Natural killer cell (primary cell): ENCODE data around the gene MAPKAPK3. TPM values are rescaled to one million over a fixed set of nuclear protein-coding genes. Genes with fewer than 3 reads are reported as not detected.
A peak's percentile ranks its signal among the peaks of the same experiment; 100 is the strongest.

Source experiments
- ATAC-seq, 3 donors: fragments of 150-1000 bp in 2 of 3; fragments of 200-7000 bp in 1 of 3; cut with Tn5 transposase; 1 replicate in 1 of 3; 2 replicates in 2 of 3; pipeline ENCODE4 v1.10.0; 2021; ENCODE audit warnings: mild to moderate bottlenecking in 2 of 3, moderate library complexity in 2 of 3
- DNase-seq, 2 donors: peaks; one replicate each; pipeline versions ENCODE4 v3.0.0 to v3.0.0-alpha.2; 2013 to 2021; ENCODE audit warnings: mixed read lengths in 1 of 2
- H3K27ac ChIP-seq: one replicate; pipeline ENCODE4 v1.5.1; 2013; ENCODE audit warnings: mild to moderate bottlenecking, low read length
- H3K27me3 ChIP-seq: one replicate; pipeline ENCODE4 v1.6.1; 2013; ENCODE audit warnings: low read length; ENCODE audit not compliant: control insufficient read depth, insufficient read depth
- H3K36me3 ChIP-seq: one replicate; pipeline ENCODE4 v1.6.1; 2013; ENCODE audit warnings: low read length; ENCODE audit not compliant: control insufficient read depth, insufficient read depth
- H3K4me1 ChIP-seq: one replicate; pipeline ENCODE4 v1.6.1; 2013; ENCODE audit warnings: low read length; ENCODE audit not compliant: control insufficient read depth, insufficient read depth
- H3K4me3 ChIP-seq: one replicate; pipeline ENCODE4 v1.5.1; 2013; ENCODE audit warnings: low read length
- H3K9me3 ChIP-seq: one replicate; pipeline ENCODE4 v1.6.1; 2013; ENCODE audit warnings: low read length; ENCODE audit not compliant: control insufficient read depth, insufficient read depth
- H3K27ac Mint-ChIP-seq, 2 donors: one replicate each; pipeline ENCODE4 v1.8.0; 2022; ENCODE audit warnings: mild to moderate bottlenecking in 2 of 2, mixed read lengths in 2 of 2, moderate library complexity in 1 of 2
- H3K27me3 Mint-ChIP-seq, 2 donors: one replicate each; pipeline ENCODE4 v1.8.0; 2022; ENCODE audit warnings: low read depth in 2 of 2, mixed read lengths in 2 of 2
- H3K36me3 Mint-ChIP-seq: one replicate; pipeline ENCODE4 v1.8.0; 2022; ENCODE audit warnings: mixed read lengths
- H3K4me1 Mint-ChIP-seq, 2 donors: one replicate each; pipeline ENCODE4 v1.8.0; 2022; ENCODE audit warnings: mixed read lengths in 2 of 2
- H3K4me3 Mint-ChIP-seq: one replicate; pipeline ENCODE4 v1.8.0; 2022; ENCODE audit warnings: mild to moderate bottlenecking, moderate library complexity, mixed read lengths
- H3K9me3 Mint-ChIP-seq, 2 donors: one replicate each; pipeline ENCODE4 v1.8.0; 2022; ENCODE audit warnings: mixed read lengths in 2 of 2
- WGBS: methylation state at CpG from one replicate; pipeline ENCODE4 v1.1.7; 2013; ENCODE audit warnings: missing lambda C conversion rate; ENCODE audit not compliant: insufficient coverage; 5-methylcytosine and 5-hydroxymethylcytosine counted together
- intact Hi-C: fragments of 100-400 bp; cut with micrococcal nuclease; formaldehyde crosslinking; loops from one replicate; pipeline ENCODE4 v1.14.2; 2022
- total RNA-seq, 4 donors: library from RNA; stranded (reverse); fragments of 120-200 nt in 1 of 4; gene quantifications; one replicate each; pipeline versions ENCODE4 v1.2.3 to v1.2.4, GENCODE V29; 2013 to 2022
- TF ChIP-seq, protein P1 (sequence below): fragments of 200-600 bp; IDR thresholded peaks from one replicate; pipeline ENCODE4 v1.8.0; 2022; ENCODE audit warnings: antibody characterized with exemption

Gene MAPKAPK3
- total RNA-seq, 3 donors from 2014 or later (not counting 1 experiment from before 2014, with no cell fraction given), result 48.0 to 57.7 (median 49.3) TPM

DNA sequence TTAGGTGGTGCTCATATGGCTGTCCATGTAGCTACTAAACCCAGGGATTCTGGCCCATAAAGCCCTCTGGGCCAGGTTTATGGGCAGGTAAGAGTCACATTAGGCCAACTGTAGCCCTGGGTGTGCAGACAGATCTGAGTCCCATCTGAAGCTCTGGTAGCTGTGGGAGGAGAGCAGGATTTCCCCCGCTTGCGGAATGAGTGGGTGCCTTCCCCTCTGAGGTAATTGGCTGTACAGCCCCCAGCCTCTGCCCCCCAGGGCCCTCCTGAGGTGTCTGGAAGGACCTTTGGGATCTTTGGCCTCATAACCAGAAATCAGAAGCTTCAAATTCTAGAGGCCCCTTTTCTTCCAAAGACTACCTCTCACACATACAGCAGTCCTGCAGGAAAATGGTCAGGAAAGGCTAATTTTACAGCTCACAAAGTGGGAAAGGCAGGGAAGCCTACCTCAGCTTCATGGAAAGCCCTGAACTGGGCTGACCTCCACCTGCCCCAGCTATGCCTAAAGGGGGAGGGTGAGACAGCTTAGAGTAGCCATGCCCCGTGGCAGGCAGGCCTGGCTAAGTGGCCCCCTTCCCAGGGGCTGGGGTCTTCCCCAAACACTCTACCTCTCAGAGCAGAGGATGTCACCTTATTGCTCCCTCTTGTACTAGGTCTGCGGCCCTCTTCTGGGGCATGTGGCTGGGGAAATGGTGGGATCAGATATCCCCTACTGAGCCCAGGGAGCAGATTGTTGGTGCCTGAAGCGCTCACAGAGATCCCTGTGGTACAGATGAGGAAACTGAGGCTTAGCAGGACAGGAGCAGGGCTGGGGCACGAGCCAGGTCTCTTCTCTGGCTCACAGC, 30.8 kb upstream of the MAPKAPK3 start:
- H3K27ac Mint-ChIP-seq, result no peak overlapping the region
- H3K4me1 Mint-ChIP-seq, result peaks cover 34 to 47% of the 10 kb centered on the region in 2 donors
- Histone ChIP-seq H3K27me3 (no peaks in the 10 kb centered on the region), H3K9me3 (no peaks in the 10 kb centered on the region), H3K4me1 (peaks cover 43% of the 10 kb centered on the region), H3K4me3 (no peak overlapping the region), H3K36me3 (peaks cover 12% of the 10 kb centered on the region), H3K27ac (no peak overlapping the region)
- H3K9me3 Mint-ChIP-seq, result no peaks in the 10 kb centered on the region
- no peak overlapping the region for H3K4me3 Mint-ChIP-seq
- H3K27me3 Mint-ChIP-seq, result no peaks in the 10 kb centered on the region
- 86% methylated on average over 6 of the region's 6 CpGs for whole genome bisulfite sequencing
- TF ChIP-seq, protein P1, sequence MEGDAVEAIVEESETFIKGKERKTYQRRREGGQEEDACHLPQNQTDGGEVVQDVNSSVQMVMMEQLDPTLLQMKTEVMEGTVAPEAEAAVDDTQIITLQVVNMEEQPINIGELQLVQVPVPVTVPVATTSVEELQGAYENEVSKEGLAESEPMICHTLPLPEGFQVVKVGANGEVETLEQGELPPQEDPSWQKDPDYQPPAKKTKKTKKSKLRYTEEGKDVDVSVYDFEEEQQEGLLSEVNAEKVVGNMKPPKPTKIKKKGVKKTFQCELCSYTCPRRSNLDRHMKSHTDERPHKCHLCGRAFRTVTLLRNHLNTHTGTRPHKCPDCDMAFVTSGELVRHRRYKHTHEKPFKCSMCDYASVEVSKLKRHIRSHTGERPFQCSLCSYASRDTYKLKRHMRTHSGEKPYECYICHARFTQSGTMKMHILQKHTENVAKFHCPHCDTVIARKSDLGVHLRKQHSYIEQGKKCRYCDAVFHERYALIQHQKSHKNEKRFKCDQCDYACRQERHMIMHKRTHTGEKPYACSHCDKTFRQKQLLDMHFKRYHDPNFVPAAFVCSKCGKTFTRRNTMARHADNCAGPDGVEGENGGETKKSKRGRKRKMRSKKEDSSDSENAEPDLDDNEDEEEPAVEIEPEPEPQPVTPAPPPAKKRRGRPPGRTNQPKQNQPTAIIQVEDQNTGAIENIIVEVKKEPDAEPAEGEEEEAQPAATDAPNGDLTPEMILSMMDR, result no peak
- DNase-seq, result no peak
- H3K36me3 Mint-ChIP-seq, result no peaks in the 10 kb centered on the region
- no peak for ATAC-seq
- intact Hi-C loops, result no loop called here

DNA sequence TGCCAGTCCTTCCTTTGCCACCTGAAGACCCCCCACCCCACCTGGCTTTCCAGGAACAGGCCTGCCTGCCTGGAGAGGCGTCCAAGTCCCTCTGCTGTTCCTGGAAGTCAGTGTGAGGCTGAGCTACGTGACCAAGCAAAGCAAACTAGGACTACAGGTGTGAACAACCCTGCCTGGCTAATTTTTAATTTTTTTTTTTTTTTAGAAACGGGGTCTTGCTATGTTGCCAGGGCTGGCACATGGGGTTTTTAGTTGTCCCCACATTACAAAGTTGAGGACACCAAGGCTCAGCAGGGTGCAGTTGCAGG, 30.2 kb upstream of the MAPKAPK3 start:
- intact Hi-C loops, result no loop called here
- H3K4me1 Mint-ChIP-seq, result peaks cover 38 to 53% of the 10 kb centered on the region in 2 donors
- WGBS, result 80% methylated on average over 3 of the region's 3 CpGs
- H3K36me3 Mint-ChIP-seq, result no peaks in the 10 kb centered on the region
- no peak overlapping the region for H3K4me3 Mint-ChIP-seq
- no peak overlapping the region for H3K27ac Mint-ChIP-seq
- Histone ChIP-seq H3K9me3 (no peaks in the 10 kb centered on the region), H3K36me3 (peaks cover 6% of the 10 kb centered on the region), H3K27me3 (no peaks in the 10 kb centered on the region), H3K27ac (no peak overlapping the region), H3K4me1 (peaks cover 44% of the 10 kb centered on the region), H3K4me3 (no peak overlapping the region)
- no peaks in the 10 kb centered on the region for H3K9me3 Mint-ChIP-seq
- DNase-seq (no peak), ATAC-seq (no peak)
- no peaks in the 10 kb centered on the region for H3K27me3 Mint-ChIP-seq
- TF ChIP-seq, protein P1, result no peak

DNA sequence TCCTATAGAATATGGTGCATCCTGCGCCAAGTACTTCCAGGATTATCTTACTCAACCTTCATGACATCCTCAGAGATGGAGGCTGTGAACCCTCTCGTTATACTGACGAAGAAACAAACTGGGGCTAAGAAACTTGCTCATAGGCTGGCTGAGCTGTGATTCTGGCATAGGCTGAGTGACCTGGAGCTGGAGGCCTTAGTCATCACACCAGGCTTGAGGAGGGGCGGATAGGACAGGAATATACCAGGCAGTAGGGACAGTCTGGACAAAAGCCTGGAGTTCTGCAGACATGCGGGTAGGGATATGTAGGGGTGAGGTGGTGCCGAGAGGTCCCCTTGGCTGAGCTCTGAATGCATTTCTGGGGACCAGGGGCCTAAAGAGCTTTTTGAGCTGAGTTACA, 29.6 kb upstream of the MAPKAPK3 start:
- no peaks in the 10 kb centered on the region for H3K27me3 Mint-ChIP-seq
- DNase-seq (no peak), ATAC-seq (no peak)
- Histone ChIP-seq H3K4me3 (no peak overlapping the region), H3K36me3 (peaks cover 2% of the 10 kb centered on the region), H3K9me3 (no peaks in the 10 kb centered on the region), H3K27ac (no peak overlapping the region), H3K27me3 (no peaks in the 10 kb centered on the region), H3K4me1 (peaks cover 49% of the 10 kb centered on the region)
- intact Hi-C loops, result no loop called here
- peaks cover 40 to 56% of the 10 kb centered on the region in 2 donors for H3K4me1 Mint-ChIP-seq
- H3K36me3 Mint-ChIP-seq, result no peaks in the 10 kb centered on the region
- WGBS, result 98% methylated on average over 6 of the region's 6 CpGs
- TF ChIP-seq, protein P1, result no peak
- H3K9me3 Mint-ChIP-seq, result no peaks in the 10 kb centered on the region
- H3K27ac Mint-ChIP-seq, result peak overlapping the region; percentile 68 to 83
- peak overlapping the region; percentile 42 for H3K4me3 Mint-ChIP-seq
